Coronary artery (tissue), 2 donors: ENCODE data around the gene PRKG1.

Source experiments
- DNase-seq: peaks from one replicate; pipeline ENCODE4 v3.0.0-alpha.2; 2017; ENCODE audit warnings: low spot score
- H3K27ac ChIP-seq, 2 donors: fragments of 200-600 bp; sonication (generic); one replicate each; pipeline ENCODE4 v1.5.1; 2016 to 2019
- H3K4me3 ChIP-seq: fragments of 200-600 bp; sonication (generic); 2 replicates; pipeline ENCODE4 v1.5.1; 2016; ENCODE audit warnings: mild to moderate bottlenecking, moderate library complexity
- CTCF ChIP-seq: fragments of 200-600 bp; sonication (generic); IDR thresholded peaks from one replicate; pipeline ENCODE4 v1.5.1; 2019; ENCODE audit warnings: antibody characterized with exemption

Gene PRKG1

DNA sequence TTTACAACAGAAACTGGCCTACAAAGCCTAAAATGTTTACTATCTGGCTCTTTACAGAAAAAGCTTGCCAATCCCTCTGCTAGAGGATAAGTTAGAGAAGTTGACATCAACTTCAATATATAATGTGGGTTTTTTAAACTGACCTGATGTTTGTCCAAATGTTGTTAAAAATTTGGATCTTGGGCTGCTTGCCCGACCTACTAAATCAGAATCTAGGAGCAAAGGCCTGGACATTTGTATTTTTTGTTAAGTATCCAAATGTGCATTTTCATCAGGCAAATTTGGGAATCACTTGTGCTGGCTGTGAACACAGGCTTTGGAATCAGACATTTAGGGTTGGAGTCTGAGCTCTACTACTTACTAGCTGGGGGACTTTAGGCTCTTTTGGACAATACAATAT is 877.8 kb downstream of the PRKG1 start:
- Histone ChIP-seq H3K4me3 (no peak overlapping the region), H3K27ac (peak overlapping the region; percentile 35 to 39)
- no peak for TF ChIP-seq CTCF
- no peak for DNase-seq

- Histone ChIP-seq H3K27ac (no peak overlapping the region), H3K4me3 (no peak overlapping the region)
- no peak for TF ChIP-seq CTCF
- no peak for DNase-seq
Observed at GRCh38 chr10:51955696-51956095, 881.4 kb downstream of the PRKG1 start.

DNA sequence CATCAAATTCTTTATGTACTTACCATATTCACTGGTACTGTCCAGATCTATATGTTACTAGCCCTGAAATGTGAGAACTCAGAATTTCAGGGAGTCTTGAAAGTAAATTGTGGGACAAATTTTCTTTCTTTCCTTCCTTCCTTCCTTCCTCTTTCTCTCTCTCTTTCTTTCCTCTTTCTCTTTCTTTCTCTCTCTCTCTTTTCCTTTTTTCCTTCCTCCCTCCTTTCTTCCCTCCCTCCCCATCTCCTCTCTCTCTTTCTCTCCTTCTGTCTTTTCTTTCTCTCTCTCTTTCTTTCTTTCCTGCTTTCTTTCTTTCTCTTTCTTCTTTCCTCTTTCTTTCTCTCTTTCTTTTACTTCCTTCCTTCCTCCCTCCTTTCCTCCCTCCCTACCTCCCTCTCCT is 882.5 kb downstream of the PRKG1 start:
- TF ChIP-seq CTCF: no peak
- Histone ChIP-seq H3K27ac (no peak overlapping the region), H3K4me3 (no peak overlapping the region)
- no peak for DNase-seq

- TF ChIP-seq CTCF: peak; percentile 38
- Histone ChIP-seq H3K27ac (no peak overlapping the region), H3K4me3 (peak overlapping the region; percentile 35)
- no peak for DNase-seq
Observed at GRCh38 chr10:51960494-51960895, 886.2 kb downstream of the PRKG1 start.

GRCh38 chr10:51961401-51961800 is 887.1 kb downstream of the PRKG1 start:
- Histone ChIP-seq H3K4me3 (no peak overlapping the region), H3K27ac (no peak overlapping the region)
- TF ChIP-seq CTCF: no peak
- DNase-seq: no peak

- no peak for TF ChIP-seq CTCF
Observed at GRCh38 chr10:51964630-51965029, 890.3 kb downstream of the PRKG1 start.

DNA sequence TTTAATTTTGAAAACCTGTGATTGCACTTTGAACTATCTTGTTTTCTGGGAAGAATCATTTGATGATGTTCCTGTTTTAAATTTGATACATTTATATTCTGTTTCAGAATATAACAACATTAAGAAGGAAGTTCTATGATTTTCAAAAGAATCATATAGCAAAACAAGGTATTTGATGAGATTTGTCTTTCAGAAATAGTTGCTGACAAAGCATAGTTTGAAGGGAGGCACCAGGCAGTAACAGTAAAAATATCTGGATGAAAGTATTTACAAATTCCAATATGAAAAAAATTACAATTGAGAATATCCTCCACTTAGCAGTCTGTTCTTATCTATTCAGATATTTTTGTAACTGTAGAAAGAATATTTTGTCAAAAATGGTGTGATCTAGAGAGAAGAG is 891.2 kb downstream of the PRKG1 start:
- Histone ChIP-seq H3K4me3 (no peak overlapping the region), H3K27ac (no peak overlapping the region)
- no peak for TF ChIP-seq CTCF
- no peak for DNase-seq

More at GRCh38 chr10:51964630-51965029, 890.3 kb downstream of the PRKG1 start:
- Histone ChIP-seq H3K27ac (no peak overlapping the region), H3K4me3 (no peak overlapping the region)
- no peak for DNase-seq
